Stomach (tissue), 9 donors: ENCODE measurements around the gene CDK11A. TPM values are rescaled to one million over a fixed set of nuclear protein-coding genes. Genes with fewer than 3 reads are reported as not detected.

Source experiments
- DNase-seq, 2 donors: peaks; one replicate each; pipeline versions ENCODE4 v3.0.0 to v3.0.0-alpha.2; 2013 to 2019
- H3K27ac ChIP-seq, 5 donors: fragments of 200-600 bp in 4 of 5; sonication (generic) in 4 of 5; one replicate each; pipeline ENCODE4 v1.5.1; 2013 to 2019; ENCODE audit warnings: mild to moderate bottlenecking in 1 of 5, moderate library complexity in 1 of 5
- H3K27me3 ChIP-seq, 3 donors: fragments of 200-600 bp; sonication (generic); one replicate each; pipeline ENCODE4 v1.5.1; 2017 to 2019; ENCODE audit warnings: mixed run types in 1 of 3
- H3K36me3 ChIP-seq, 4 donors: fragments of 200-600 bp; sonication (generic); 1 replicate in 3 of 4; 2 replicates in 1 of 4; pipeline ENCODE4 v1.5.1; 2016 to 2019
- H3K4me1 ChIP-seq, 4 donors: fragments of 200-600 bp; sonication (generic); one replicate each; pipeline ENCODE4 v1.5.1; 2016 to 2019
- H3K4me3 ChIP-seq, 4 donors: fragments of 200-600 bp; sonication (generic) in 3 of 4; one replicate each; pipeline ENCODE4 v1.5.1; 2016 to 2019; ENCODE audit warnings: mild to moderate bottlenecking in 1 of 4
- H3K9me3 ChIP-seq, 4 donors: fragments of 200-600 bp; sonication (generic); one replicate each; pipeline ENCODE4 v1.5.1; 2016 to 2019
- EP300 ChIP-seq: sonication (generic); formaldehyde crosslinking; IDR thresholded peaks from one replicate; pipeline ENCODE4 v1.6.1; 2017; ENCODE audit warnings: antibody characterized with exemption
- POLR2A ChIP-seq, 4 donors: fragments of 450-650 bp; IDR thresholded peaks; one replicate each; pipeline ENCODE4 v1.6.1; 2016; ENCODE audit warnings: antibody characterized with exemption in 4 of 4, control low read depth in 2 of 4, mild to moderate bottlenecking in 1 of 4, moderate library complexity in 1 of 4
- POLR2AphosphoS5 ChIP-seq, 3 donors: sonication (generic); formaldehyde crosslinking; IDR thresholded peaks; one replicate each; pipeline ENCODE4 v1.6.1; 2016; ENCODE audit warnings: antibody characterized with exemption in 3 of 3
- WGBS, 5 donors: extraction: QIAGEN DNeasy Blood & Tissue Kit in 3 of 5; methylation state at CpG; one replicate each; pipeline versions ENCODE4 v1.1.5 to v1.1.7; 2013 to 2018; 5-methylcytosine and 5-hydroxymethylcytosine counted together
- intact Hi-C: fragments of 100-400 bp; cut with DNase I; formaldehyde crosslinking; loops from one replicate; pipeline ENCODE4 v1.15.1; 2023; ENCODE audit warnings: low total_unique reads
- polyA plus RNA-seq, 3 donors: library from polyadenylated mRNA; stranded (reverse); fragments of 200-250 nt; gene quantifications; one replicate each; pipeline ENCODE4 v1.2.3, GENCODE V29; 2013
- total RNA-seq, 5 donors: library from RNA; depleted of rRNA; stranded (reverse); fragments of >200 nt; gene quantifications; one replicate each; pipeline versions ENCODE4 v1.1.0 to v1.2.3, GENCODE V29; 2014 to 2016
- TF ChIP-seq, protein P1 (sequence below), 7 experiments: fragments of 450-650 bp in 4 of 7; fragments of 200-600 bp in 3 of 7; sonication (generic) in 3 of 7; IDR thresholded peaks; one replicate each; pipeline ENCODE4 v1.5.1; 2016 to 2019; ENCODE audit warnings: antibody characterized with exemption in 7 of 7, control low read depth in 2 of 7, mild to moderate bottlenecking in 1 of 7
- donor health status: healthy with polysubstance abuse.
- donor health status: Bipolar disorder and iron deficiency.
- donor health status: healthy.

Gene CDK11A
- total and polyA plus RNA-seq, 8 donors: 27.3 to 233 (median 57.4) TPM

DNA sequence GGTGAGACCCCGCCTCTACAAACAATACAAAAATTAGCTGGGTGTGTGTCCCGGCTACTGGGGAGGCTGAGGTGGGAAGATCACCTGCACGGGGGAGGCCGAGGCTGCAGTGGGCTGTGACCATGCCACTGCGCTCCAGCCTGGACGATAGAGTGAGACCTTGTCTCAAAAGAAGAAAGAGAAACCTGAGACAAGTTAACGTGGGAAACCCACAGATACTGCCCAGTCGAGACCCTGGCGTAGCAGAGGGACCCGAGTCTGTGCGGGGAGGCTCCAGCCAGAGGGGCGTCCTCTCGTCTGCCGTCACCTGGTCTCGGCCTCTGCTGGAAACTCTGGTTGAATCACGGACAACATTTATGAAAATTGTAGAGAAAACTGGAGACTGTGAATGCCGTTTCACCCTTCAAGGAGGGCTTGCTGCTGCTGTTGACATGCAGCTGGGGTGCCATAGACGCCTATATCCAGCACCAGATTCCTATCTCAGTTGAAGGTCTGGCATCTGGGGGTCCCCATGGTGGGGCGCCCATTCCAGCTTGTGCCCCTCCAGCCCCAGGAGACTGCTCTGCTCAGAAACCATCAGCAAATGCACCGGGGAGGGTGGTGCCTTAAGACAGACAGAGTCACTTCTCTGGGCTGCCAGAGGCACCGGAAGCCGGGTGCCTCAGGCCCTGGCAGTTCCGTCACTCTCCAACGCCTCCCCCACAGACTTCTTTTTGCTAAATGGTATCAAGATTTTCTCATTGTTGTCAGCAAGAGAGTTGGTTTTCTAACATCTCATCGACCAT lies 51.8 kb downstream of the CDK11A start:
- 93 to 96% (median 95%) methylated on average over 25 of the region's 25 CpGs for WGBS, 5 donors
- no peak for TF ChIP-seq EP300
- TF ChIP-seq POLR2A (IDR thresholded peaks at IDR 0.05): no peak
- TF ChIP-seq, protein P1, sequence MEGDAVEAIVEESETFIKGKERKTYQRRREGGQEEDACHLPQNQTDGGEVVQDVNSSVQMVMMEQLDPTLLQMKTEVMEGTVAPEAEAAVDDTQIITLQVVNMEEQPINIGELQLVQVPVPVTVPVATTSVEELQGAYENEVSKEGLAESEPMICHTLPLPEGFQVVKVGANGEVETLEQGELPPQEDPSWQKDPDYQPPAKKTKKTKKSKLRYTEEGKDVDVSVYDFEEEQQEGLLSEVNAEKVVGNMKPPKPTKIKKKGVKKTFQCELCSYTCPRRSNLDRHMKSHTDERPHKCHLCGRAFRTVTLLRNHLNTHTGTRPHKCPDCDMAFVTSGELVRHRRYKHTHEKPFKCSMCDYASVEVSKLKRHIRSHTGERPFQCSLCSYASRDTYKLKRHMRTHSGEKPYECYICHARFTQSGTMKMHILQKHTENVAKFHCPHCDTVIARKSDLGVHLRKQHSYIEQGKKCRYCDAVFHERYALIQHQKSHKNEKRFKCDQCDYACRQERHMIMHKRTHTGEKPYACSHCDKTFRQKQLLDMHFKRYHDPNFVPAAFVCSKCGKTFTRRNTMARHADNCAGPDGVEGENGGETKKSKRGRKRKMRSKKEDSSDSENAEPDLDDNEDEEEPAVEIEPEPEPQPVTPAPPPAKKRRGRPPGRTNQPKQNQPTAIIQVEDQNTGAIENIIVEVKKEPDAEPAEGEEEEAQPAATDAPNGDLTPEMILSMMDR (IDR thresholded peaks at IDR 0.05): no peak
- TF ChIP-seq POLR2AphosphoS5 (IDR thresholded peaks at IDR 0.05): no peak
- intact Hi-C loops: no loop called here

DNA sequence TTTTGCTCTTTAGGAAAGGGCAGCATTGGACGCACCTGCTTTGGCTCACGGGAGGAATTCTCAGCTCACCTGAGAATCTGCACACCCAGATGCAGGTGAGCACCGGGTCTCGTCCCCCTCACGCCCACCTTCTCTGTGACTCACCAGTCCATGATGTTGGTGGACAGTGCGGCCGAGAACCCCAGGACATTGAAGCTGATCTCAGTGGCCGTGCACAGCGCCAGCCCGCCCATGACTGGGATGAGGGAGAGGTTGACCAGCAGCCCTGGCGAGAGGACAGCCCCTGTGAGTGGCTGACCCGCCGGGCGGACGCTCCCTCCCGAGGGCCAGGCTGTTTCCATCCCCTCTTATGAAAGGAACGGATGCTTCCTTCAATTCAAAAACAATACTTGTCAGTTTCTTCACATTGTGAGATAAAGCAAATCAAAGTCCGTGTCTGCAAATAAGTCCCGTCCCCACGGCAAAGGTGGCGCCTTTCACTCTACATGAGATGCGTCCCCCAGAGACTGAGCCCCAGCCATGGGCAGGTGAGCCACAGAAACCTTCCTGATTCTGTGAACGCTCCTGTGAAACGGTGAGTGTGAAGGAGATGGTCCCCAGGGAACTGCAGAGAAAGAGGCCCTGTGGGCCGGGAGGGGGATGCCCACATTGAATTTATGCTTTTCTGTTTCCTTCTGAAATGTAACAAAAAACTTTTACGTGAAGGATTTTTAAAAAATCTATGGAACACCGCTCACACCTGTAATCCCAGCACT lies 52.6 kb downstream of the CDK11A start:
- H3K27ac ChIP-seq: no peak overlapping the region
- H3K9me3 ChIP-seq: no peaks in the 10 kb centered on the region
- peak in 1 of 2 donors; percentile 7 for DNase-seq
- peaks cover 24 to 88% (median 67%) of the 10 kb centered on the region in 4 donors for H3K36me3 ChIP-seq
- TF ChIP-seq POLR2A (IDR thresholded peaks at IDR 0.05) (no peak), POLR2AphosphoS5 (IDR thresholded peaks at IDR 0.05) (no peak), EP300 (no peak)
- TF ChIP-seq, protein P1 (IDR thresholded peaks at IDR 0.05): no peak
- no peak overlapping the region for H3K4me3 ChIP-seq
- 85 to 96% (median 91%) methylated on average over 27 of the region's 27 CpGs for WGBS, 5 donors
- intact Hi-C loops: no loop called here
- no peaks in the 10 kb centered on the region for H3K4me1 ChIP-seq
- H3K27me3 ChIP-seq: no peaks in the 10 kb centered on the region

More for the DNA sequence above, 51.8 kb downstream of the CDK11A start:
- H3K27ac ChIP-seq: no peak overlapping the region
- H3K36me3 ChIP-seq: peaks cover 23 to 80% (median 62%) of the 10 kb centered on the region in 4 donors
- no peaks in the 10 kb centered on the region for H3K4me1 ChIP-seq
- no peaks in the 10 kb centered on the region for H3K9me3 ChIP-seq
- H3K4me3 ChIP-seq: no peak overlapping the region
- no peaks in the 10 kb centered on the region for H3K27me3 ChIP-seq
- no peak for DNase-seq

GRCh38 chr1:1670866-1671265 lies 53.3 kb downstream of the CDK11A start:
- Histone ChIP-seq H3K27ac (no peak overlapping the region), H3K9me3 (no peaks in the 10 kb centered on the region), H3K27me3 (no peaks in the 10 kb centered on the region), H3K4me1 (no peaks in the 10 kb centered on the region), H3K36me3 (peaks cover 31 to 91% (median 74%) of the 10 kb centered on the region in 4 donors), H3K4me3 (no peak overlapping the region)
- DNase-seq: peak in 1 of 2 donors; percentile 19
- intact Hi-C loops: no loop called here
- no peak for TF ChIP-seq POLR2AphosphoS5 (IDR thresholded peaks at IDR 0.05)
- TF ChIP-seq, protein P1 (IDR thresholded peaks at IDR 0.05): no peak
- TF ChIP-seq POLR2A (IDR thresholded peaks at IDR 0.05): no peak
- no peak for TF ChIP-seq EP300
- 93 to 95% (median 93%) methylated on average over 24 of the region's 24 CpGs for WGBS, 5 donors
